ENCODE measurements around the gene BLOC1S1.

The BLOC1S1 gene

GRCh38 chr12:55715833-55716581 is at the start of gene BLOC1S1:
Gene BLOC1S1, plus strand, starts transcription at chr12:55716046. Its CDS starts 6 bp downstream, at chr12:55716052.
- DNase-seq = peak; percentile 98

DNA sequence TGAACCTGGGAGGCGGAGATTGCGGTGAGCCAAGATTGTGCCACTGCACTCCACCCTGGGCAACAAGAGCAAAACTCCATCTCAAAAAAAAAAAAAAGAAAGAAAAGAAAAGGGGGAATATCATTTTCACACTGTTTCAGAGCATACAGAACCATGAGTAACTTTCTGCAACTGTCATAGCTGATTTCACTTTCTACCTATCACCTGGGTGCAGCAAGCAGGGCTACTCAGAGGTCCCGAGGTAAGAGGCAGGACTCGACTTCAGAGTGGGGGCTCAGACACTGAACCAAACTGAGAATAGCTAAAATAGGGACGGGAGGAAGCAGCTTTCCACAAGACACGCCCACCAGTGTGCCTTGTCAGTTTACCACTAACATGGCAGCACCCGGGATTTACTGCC is 49.3 kb upstream of the BLOC1S1 start:
- no peak for DNase-seq

DNA sequence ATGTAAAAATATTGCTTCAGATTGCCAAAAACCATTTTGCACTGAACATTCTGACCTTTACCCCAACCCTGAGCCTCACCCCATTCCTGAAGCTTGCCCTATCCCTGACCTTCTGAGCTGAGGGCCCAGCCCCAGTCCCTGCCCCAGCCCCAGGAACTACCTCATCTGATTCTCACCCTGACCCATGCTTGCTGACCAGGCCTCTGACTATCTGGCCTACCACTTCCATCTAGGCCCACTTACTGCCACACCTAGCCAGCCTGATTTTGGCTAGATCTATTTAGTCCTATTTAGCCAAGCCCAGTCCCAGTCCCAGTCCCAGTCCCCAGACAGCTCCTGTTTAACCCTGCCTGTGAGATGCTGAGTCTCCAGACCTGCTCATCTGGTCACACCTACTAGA is 45.6 kb upstream of the BLOC1S1 start:
- DNase-seq = no peak

DNA sequence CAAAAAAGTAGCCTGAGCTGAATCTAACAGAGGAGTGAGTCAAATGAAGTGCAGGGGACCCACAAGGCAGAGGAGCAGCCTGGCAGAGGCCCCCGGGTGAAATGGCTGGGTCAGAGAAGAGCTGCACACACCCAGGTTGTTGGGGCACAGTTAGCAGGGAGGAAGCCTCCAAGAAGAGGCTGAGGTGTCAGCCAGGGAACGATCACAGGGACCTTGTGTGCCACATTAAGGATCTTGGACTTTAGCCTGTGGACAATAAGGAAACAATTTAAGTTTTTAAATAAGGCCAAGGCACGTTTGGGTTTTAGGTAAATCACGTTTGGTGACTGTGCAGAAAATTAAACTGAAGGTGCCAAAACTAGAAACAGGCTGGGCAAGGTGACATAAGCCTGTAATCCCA is 44.1 kb upstream of the BLOC1S1 start:
- no peak for DNase-seq

DNA sequence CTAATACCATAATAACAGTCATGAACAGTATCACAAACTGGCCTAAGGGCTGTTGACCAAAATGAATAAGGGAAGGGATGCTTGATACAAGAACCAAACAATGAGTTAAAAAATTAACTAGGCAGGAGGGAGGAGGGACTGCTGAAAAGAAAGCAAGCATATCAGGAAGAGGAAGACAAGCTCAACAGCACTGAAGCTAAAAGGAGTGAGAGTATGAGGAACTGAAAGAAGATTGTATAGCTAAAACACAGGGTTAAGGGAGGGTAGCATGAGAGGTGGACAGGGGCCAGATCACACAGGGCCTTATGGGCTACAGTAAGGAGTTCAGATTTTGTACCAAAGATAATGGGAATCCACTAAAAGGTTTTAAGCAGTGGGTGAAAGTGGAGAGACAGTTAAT is 42.2 kb upstream of the BLOC1S1 start:
- no peak for DNase-seq

- no peak for DNase-seq
Observed at GRCh38 chr12:55675666-55676065, 40.2 kb upstream of the BLOC1S1 start.

- no peak for DNase-seq
Observed at GRCh38 chr12:55676707-55677106, 39.1 kb upstream of the BLOC1S1 start.

DNA sequence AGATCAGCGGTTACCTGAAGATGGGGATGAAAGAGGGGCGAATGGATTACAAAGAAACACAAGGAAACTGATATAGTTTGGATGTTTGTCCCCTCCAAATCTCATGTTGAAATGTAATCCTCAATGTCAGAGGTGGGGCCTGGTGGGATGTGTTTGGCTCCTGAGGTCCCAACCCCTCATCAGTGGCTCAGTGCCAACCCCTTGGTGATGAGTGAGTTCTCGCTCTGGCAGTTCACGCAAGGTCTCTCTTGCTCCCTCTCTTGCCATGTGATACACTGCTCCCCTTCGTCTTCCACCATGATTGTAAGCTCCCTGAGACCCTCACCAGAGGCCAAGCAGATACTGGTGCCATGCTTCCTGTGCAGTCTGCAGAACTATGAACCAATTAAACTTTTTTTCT is 36.2 kb upstream of the BLOC1S1 start:
- DNase-seq = no peak

- DNase-seq = peak; percentile 10
Observed at GRCh38 chr12:55681142-55682077, 34.4 kb upstream of the BLOC1S1 start.

GRCh38 chr12:55682087-55682796 is 33.6 kb upstream of the BLOC1S1 start:
- DNase-seq = no peak

- no peak for DNase-seq
Observed at GRCh38 chr12:55683676-55684075, 32.2 kb upstream of the BLOC1S1 start.

DNA sequence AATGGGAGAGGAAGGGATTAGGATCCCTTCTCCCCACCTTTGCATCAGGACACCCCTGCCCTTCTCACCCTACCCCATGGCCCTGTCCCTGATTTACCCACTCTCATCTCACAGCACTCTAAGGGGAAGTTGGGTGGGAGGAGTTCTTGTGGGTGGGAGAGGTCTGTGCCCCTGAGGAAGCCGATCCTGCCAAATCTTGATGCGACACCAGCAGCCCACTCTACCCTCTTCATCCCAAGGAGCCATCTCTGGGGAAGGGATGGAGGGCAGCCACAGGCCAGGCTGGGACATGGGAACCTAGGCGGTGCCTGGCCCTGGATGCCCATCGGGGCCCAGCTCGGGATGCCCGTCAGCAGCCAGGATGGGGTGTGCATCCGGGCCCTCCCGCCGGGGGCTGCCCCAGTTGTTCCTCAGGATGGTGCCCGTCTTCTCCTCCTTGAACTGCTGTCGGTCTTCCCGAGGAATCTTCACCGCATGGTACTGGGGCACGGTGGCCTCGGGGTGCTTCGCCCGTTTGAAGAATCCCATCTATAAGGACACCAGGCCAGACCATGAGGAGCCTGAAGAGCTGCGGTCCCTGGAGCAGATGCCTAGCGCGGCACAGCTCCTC is 31.0 kb upstream of the BLOC1S1 start:
- DNase-seq = no peak

DNA sequence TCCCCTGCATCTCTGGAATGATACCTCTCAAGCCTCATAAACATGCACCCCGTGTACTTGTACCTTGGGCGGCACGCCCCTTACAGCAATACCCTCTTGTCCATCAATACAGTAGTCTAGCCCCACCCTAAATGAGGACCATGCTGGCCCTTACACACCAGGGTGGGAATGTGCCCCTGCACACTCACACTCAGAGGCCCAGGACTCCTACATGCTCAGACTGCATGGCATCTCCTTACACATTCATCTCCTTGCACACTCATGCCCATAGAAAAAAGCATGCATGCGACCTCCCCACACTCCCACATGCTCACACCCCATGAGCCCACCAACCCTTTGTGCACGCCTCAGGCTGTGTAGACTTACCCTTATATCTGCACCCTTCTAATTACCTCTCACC is 30.2 kb upstream of the BLOC1S1 start:
- no peak for DNase-seq

DNA sequence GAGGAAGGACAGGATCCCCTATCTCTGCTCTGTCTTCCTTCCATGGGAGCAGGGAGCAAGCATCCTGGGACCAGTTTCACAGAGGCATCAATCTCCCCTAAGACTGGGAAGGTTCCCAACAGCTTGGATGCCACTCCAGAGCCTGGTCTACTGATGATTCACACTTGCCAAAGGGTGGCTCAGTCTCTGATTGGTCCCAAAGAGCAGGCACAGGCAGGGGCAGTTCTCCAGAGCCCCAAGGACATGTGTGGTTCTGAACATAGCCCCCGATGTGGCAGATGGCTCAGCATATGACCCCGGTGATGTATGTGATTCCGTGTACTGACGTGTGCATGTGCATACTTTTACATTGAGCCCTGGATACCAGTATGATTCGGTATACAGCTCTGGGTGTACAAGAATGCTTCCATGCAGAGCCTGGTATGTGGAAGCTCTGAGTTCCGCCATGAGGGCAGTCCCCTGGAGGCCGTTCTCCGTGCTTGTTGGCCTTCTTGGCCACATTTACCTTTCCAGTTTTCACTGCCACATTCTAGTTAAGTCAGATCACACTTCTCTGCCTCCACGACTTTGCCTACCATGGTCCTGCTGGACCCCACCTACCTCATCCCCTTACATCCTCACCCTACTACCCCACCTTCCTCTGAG is 29.4 kb upstream of the BLOC1S1 start:
- no peak for DNase-seq

DNA sequence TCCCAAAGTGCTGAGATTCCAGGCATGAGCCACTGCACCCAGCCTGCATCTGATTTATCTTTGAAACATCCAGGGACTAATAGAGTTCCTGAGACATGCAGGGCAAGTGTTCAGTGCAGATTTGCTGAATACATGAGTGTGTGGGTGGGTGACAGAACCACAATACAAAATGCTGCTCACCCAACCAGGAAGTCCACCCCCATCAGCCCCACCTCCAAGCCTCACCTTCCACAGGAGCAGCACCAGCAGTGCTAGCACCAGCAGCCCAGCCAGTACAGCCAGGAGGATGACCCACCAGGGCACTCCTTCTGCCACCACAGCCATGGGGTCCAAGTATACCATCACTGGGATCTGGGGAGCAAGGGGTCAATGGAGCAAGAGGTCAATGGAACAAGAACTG is 28.1 kb upstream of the BLOC1S1 start:
- DNase-seq = peak; percentile 60

- no peak for DNase-seq
Observed at GRCh38 chr12:55688716-55689655, 26.9 kb upstream of the BLOC1S1 start.

- DNase-seq = no peak
Observed at GRCh38 chr12:55692631-55693322, 23.1 kb upstream of the BLOC1S1 start.

DNA sequence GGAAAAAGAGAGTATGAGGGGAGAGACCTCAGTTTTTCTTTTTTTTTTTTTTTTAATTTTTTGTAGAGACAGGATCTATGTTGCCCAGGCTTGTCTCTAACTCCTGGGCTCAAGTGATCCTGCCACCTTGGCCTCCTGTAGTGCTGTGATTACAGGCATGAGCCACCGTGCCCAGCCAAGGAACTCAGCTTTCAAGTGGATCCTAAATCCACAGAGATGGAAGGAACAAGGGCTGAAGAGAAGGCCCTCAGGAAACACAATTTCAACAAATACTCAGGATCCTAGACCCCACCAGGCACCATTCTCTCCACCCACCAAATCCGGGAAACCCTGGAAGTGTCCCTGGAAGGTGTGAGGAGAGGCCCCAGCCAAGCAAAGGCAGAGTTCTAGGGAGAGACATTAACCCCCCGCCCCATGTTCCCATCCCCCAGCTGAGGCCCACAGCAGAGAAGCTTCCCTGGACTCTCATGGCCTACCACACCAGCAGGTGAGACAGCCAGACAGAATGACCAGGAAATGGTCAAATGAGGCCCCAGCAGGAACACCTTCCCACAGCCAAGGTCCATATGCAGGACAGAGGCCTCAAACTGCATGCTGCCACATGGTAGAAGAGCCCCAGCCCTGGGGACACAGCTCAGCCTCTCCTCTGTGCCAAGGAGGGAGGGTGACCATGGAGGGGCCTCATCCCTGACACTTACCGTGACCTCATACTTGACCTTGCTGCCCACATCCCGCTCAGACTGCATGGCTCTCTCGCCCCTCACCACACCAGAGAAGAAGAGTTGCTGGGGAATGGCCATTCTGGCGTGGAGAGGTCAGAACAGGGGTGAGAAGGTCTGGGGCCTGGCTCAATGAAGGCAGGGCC is 22.3 kb upstream of the BLOC1S1 start:
- no peak for DNase-seq

- no peak for DNase-seq
Observed at GRCh38 chr12:55694188-55694515, 21.7 kb upstream of the BLOC1S1 start.

- DNase-seq = no peak
Observed at GRCh38 chr12:55694651-55695050, 21.2 kb upstream of the BLOC1S1 start.
